ENCODE data around the gene SMYD3.
"Not testable (repeated sequence)": the region's sequence is repeated elsewhere in the genome, so short reads cannot be mapped to it uniquely, and the experiment has no call there.

The SMYD3 gene

DNA sequence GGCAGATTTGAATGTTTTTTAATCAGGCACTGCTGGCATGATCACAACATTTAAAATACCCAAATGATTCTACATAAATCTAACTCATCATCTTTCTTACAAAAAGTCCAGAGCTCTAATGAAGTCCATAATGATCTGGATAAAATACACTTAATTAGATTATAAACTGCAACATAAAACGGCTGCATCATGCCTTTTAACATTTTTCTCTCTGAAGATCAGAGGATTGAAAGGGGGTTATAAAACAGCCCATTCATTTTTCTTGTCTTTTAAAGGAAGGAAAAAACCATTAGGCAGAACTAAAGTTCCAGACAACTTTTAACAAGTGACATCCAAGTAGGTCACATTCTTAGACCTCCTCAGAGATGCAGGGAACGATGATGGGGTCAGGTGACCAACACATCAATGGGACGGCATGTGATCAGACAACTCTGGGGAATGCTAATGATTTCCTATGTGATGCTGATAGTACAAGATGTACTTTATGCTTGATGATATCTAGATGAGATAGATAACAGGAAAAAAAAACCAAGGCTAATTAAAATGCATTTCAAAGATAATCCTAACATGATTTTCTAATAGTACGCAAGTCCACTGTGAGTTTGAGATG, 455.1 kb downstream of the SMYD3 start:
- no peak for DNase-seq

DNA sequence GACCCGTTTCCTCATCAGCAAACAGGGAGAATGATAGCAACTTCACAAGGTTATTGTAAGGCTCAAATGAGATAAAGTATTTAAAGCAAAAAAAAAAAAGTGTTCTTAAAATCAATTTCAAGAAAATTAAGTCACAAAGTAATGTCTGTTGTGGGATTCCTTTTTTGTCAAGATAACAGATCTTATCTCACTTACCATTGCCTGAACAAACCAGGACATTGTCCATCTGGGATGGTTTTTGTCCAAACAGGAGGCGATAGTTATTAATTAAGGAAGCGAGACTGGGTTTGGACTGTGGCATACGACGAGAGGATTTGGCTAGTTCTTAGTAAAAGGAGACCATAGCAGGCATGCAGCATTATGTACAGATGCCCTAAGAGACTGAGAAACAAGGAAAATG, 458.4 kb downstream of the SMYD3 start:
- no peak for DNase-seq

- no peak for DNase-seq
Observed at GRCh38 chr1:246043556-246043955, 463.5 kb downstream of the SMYD3 start.

- DNase-seq, result no peak
Observed at GRCh38 chr1:246041360-246041759, 465.7 kb downstream of the SMYD3 start.

GRCh38 chr1:246040200-246040890, 466.7 kb downstream of the SMYD3 start:
- DNase-seq, result no peak

- DNase-seq, result no peak
Observed at GRCh38 chr1:246039584-246039983, 467.5 kb downstream of the SMYD3 start.

- DNase-seq, result no peak
Observed at GRCh38 chr1:246037832-246038231, 469.2 kb downstream of the SMYD3 start.

GRCh38 chr1:246036175-246036574, 470.9 kb downstream of the SMYD3 start:
- DNase-seq, result no peak

- DNase-seq, result no peak
Observed at GRCh38 chr1:246035060-246035541, 472.0 kb downstream of the SMYD3 start.

- DNase-seq, result no peak
Observed at GRCh38 chr1:246034630-246035029, 472.4 kb downstream of the SMYD3 start.

DNA sequence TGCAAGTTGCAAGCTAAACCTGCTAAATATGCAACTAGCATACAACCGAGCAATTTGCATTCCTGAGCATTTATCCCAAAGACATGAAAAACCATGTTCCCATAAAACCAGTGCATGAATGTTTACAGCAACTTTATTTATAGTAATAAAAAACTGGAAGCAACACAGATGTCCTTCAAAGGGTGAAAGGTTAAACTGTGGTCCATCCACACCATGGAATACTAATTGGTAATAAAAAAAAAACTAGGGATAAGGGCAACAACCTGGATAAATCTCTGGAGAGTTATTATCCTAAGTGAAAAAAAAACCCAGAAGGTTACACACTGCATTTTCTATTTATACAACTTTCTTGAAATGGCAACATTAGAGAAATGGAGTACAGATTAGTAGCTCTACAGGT, 474.1 kb downstream of the SMYD3 start:
- no peak for DNase-seq

DNA sequence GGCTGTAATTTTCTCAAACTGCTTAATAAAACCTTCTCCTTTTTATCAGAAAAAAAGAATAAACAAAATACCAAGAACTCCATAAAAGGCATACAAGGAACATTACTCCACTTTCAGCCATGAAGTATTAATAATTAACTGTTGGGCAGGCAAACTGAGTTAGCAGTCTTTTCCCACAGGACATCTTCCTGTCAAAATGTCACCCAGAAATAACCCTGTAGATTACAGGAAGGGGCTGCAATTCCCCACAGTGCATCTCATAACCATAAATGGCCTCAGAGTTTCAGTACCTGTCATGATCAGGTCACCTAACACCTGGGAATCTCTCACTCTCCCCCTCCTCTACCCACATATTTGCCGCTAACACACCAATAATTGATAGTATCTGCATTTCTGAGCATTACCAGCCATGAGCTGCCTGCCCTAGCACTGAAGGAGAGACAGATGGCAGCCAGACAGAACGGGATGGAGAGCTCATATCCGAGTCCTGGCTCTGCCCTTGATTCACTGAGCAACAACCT, 475.0 kb downstream of the SMYD3 start:
- DNase-seq, result no peak

GRCh38 chr1:246029616-246030015, 477.5 kb downstream of the SMYD3 start:
- DNase-seq, result no peak

DNA sequence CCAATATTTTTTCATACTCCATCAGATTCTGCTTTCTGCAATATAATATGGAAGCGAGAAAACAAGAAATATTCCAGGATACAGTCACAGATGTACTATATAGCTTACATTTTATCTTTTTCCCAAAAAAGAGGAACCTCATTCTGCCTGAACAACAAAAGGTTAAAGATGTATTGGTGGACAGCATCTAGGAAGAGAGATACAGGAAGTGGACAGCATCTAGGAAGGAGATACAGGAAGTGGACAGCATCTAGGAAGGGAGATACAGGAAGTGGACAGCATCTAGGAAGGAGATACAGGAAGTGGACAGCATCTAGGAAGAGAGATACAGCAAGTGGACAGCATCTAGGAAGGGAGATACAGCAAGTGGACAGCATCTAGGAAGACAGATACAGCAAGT, 483.0 kb downstream of the SMYD3 start:
- DNase-seq, result not testable (repeated sequence)

DNA sequence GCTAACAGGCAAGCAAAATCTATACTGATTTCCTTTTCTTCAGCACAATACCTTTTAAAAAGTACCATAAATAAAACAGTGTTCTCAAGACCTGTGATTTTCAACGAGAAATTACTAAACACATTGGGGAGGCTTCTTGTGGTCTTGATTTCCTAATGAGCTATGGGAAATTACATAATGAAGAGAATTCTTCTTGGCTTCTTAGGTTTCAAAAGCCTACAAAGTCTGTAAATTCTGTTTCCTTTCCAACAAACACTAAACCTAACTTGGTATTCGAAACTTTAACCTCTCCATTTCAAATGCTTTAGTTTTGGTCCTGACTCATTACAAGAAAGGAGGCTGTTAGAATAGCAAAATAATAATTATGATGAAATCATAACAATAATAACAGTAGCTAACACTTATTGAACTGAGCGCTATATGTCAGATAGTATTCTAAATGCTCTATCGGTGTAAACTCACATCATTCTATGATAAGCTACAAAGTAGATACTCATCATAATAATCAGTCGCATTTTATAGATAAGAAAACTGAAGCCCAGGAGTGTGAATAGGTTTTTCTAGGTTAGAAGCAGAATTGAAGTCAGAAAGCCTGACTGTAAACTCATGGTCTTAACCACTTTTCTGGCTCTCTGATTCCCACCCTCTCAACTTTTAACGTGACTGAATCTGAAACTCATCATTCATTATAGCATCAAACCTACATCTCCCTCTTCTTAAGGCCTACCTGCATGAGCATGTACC, 486.7 kb downstream of the SMYD3 start:
- DNase-seq, result no peak

- no peak for DNase-seq
Observed at GRCh38 chr1:246018146-246018545, 488.9 kb downstream of the SMYD3 start.

DNA sequence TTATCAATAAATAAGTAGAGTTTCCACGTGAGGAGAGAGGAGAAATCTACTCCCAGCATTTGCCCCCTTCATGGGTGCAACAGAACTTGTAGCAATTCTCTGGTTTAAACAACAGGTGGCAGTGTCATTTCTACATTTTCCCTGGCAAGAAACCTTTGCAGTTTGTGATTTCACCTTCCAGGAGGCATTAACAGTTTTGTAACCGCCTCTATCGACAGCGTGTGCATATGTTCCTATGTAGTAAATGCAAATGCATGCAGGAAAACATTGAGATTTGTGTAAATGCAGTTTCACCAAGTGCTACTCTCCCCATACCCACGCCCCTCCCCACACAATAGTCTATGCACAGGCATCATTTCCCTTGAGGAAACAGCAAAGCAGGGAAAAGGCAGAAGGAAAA, 494.7 kb downstream of the SMYD3 start:
- DNase-seq, result no peak

DNA sequence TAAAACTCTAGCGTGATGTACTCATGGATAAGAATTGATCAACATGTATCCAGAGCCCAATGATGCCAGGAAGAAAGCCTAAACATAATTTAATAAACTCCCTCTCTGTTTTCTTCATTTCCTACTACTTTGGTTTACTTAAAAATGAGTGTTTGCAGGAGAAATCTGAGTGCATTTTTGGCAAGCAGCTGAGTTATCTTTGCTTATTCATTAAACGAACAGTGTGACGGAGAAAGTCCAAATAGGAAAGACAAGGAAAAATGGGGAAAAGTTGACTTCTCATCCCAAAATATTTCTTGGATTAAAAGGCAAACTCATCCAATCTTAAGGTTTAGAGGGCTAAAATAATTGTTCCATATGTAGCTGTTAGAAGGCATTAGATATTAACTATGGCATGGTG, 496.7 kb downstream of the SMYD3 start:
- no peak for DNase-seq

GRCh38 chr1:246008363-246008831, 498.7 kb downstream of the SMYD3 start:
- no peak for DNase-seq

GRCh38 chr1:246005067-246005466, 502.0 kb downstream of the SMYD3 start:
- no peak for DNase-seq

DNA sequence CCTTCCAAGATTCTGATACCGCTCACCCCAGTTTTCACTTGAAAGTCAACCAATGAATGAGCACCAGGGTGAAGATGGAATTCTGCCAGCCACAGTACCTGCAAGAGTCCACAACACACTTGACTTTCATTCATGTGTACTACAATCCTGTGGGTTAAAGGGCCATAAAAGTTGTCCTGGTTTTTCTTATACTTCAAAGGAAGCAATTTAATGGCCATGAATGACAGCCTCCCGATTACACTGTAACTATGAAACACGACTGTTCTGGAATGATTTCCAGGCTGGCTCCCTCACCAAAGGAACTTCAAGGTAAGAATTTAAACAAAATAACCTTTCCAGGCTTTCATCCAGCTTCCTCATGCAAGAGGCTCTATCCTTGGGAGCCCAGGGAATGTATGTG, 502.8 kb downstream of the SMYD3 start:
- DNase-seq, result no peak

DNA sequence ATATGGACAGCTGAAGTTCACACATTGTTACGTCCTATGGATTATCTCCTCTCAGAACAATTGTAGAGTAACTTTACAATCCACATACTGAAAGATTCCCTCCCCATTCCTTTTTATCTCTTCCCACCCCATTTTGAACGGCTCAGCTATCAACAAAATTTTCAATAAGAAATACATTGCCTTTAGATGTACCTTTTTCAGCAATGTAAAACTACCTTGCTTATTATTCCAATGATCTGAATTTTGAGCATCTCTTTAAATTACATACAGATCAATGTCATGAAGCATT, 503.7 kb downstream of the SMYD3 start:
- DNase-seq, result no peak

DNA sequence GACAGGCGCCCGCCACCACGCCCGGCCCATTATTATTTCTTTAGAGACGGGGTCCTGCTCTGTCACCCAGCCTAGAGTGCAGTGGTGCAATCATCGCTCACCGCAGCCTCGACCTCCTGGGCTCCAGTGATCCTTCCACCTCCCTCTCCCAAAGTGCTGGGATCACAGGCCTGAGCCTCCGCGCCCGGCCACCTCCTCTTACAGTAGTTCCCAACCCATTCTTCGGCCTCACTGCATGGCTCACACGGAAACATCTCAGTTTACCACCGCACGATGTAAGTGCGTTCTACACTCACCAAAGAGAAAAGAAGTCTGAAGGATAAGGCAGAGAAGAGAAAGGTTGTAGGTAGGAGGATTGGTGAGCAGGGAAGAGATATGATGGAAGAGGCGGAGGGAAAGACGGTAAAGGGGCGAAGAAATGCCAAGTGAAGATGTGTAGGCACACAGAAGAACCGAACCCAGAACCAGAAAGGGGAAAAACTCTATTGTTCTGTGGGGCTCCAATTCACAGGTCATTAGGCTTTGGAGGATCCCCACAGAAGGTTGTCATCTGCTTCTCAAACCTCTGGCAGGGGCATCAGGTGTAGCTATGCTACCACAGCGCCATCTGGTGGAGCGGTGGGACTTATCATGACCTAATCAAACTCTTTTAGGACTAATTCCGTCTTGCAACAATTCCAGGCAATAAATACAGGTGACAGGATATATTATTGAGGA, 504.2 kb downstream of the SMYD3 start:
- DNase-seq, result peak; percentile 91

Data from stimulated activated CD8-positive, alpha-beta memory T cell treated with anti-CD3 and anti-CD28 coated beads, Interleukin-4, amount 100 ng/mL, for 48 hours (primary cell).